ENCODE data around the gene CABP7. TPM values are rescaled to one million over a fixed set of nuclear protein-coding genes. Genes with fewer than 3 reads are reported as not detected.

CABP7 gene
- under 1 TPM in 1 of 4 donors, not detected in 3; 0.20 TPM for total RNA-seq

DNA sequence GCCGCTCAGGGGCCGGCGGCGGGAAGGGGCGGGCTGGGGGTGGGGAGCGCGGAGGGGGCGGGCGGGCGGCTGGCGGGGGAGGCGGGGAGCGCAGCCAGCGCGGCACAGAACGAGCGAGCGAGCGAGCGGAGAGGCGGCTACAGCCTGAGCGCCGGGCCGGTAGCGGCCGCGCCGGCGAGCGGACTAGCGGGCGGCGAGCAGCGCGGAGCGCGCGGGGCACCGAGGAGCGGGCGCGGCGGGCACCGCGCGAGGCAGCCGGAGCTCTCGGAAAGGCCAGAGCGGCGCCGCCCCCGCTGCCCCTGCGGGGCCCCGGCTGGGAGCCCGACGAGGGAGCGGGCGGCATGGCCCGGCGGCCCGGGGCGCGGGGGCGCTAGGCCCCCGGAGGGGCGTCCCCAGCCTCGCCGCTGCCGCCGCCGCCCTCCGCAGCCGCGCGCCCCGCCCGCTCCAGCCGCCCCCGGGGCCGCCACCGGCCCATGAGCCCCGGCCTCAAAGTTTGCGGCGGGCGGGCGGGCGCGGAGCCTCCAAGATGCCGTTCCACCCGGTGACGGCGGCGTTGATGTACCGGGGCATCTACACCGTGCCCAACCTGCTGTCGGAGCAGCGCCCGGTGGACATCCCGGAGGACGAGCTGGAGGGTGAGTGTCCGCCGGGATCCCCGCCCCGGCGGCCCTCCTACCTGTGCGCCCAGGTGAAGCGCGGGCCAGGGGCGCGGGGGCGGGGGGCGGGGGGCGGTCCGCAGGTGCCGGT, at the start of gene CABP7:
CABP7 (plus strand) TSS at position 105 of the 747 bp plus-strand sequence; CDS start at position 527, 422 bp downstream.
- Histone ChIP-seq H3K27ac (no peak within 1 kb of the TSS), H3K27me3 (peaks cover 0 to 47% of the 10 kb centered on the region in 2 donors), H3K36me3 (no peaks in the 10 kb centered on the region), H3K9me3 (no peaks in the 10 kb centered on the region), H3K4me1 (peaks cover 0 to 18% (median 5%) of the 10 kb centered on the region in 4 donors), H3K4me3 (peak within 1 kb of the TSS in 1 of 4 donors; percentile 37)
- DNase-seq (ENCODE audit: low spot score in 2 of 2): no peak
- 1 to 4% methylated on average over 19 to 34 of the region's 115 CpGs for WGBS, 2 donors
- TF ChIP-seq CTCF (IDR thresholded peaks at IDR 0.05) (no peak), POLR2A (IDR thresholded peaks at IDR 0.05) (no peak), EP300 (IDR thresholded peaks at IDR 0.05) (no peak)

- Histone ChIP-seq H3K4me3 (no peak overlapping the region), H3K27me3 (no peaks in the 10 kb centered on the region), H3K4me1 (no peaks in the 10 kb centered on the region), H3K9me3 (no peaks in the 10 kb centered on the region), H3K27ac (no peak overlapping the region), H3K36me3 (peaks cover 0 to 97% (median 11%) of the 10 kb centered on the region in 3 donors)
- no peak for DNase-seq (ENCODE audit: low spot score in 2 of 2)
- WGBS, 2 donors: 73 to 81% methylated on average over 3 of the region's 3 CpGs
- TF ChIP-seq POLR2A (IDR thresholded peaks at IDR 0.05): no peak
- no peak for TF ChIP-seq CTCF (IDR thresholded peaks at IDR 0.05)
- TF ChIP-seq EP300 (IDR thresholded peaks at IDR 0.05): no peak
These were observed 49.2 kb upstream of the CABP7 start for GRCh38 chr22:29670626-29671025.

GRCh38 chr22:29673361-29674066, 46.3 kb upstream of the CABP7 start:
- no peak for DNase-seq (ENCODE audit: low spot score in 2 of 2)
- no peak for TF ChIP-seq CTCF (IDR thresholded peaks at IDR 0.05)
- TF ChIP-seq EP300 (IDR thresholded peaks at IDR 0.05): no peak
- no peak for TF ChIP-seq POLR2A (IDR thresholded peaks at IDR 0.05)
- H3K4me3 ChIP-seq: no peak overlapping the region
- no peaks in the 10 kb centered on the region for H3K4me1 ChIP-seq
- H3K27me3 ChIP-seq: no peaks in the 10 kb centered on the region
- H3K9me3 ChIP-seq: no peaks in the 10 kb centered on the region
- peaks cover 0 to 98% (median 8%) of the 10 kb centered on the region in 3 donors for H3K36me3 ChIP-seq
- WGBS, 2 donors: 89% methylated on average over 14 of the region's 14 CpGs
- H3K27ac ChIP-seq: no peak overlapping the region

- H3K27ac ChIP-seq: no peak overlapping the region
- no peaks in the 10 kb centered on the region for H3K4me1 ChIP-seq
- TF ChIP-seq CTCF (IDR thresholded peaks at IDR 0.05): no peak
- no peak for TF ChIP-seq POLR2A (IDR thresholded peaks at IDR 0.05)
- TF ChIP-seq EP300 (IDR thresholded peaks at IDR 0.05): no peak
- H3K27me3 ChIP-seq: no peaks in the 10 kb centered on the region
- H3K36me3 ChIP-seq: peaks cover 0 to 98% (median 8%) of the 10 kb centered on the region in 3 donors
- H3K9me3 ChIP-seq: no peaks in the 10 kb centered on the region
- DNase-seq (ENCODE audit: low spot score in 2 of 2): no peak
- WGBS, 2 donors: 92 to 93% methylated on average over 8 of the region's 8 CpGs
- H3K4me3 ChIP-seq: no peak overlapping the region
These were observed 45.7 kb upstream of the CABP7 start for GRCh38 chr22:29674121-29674520.

GRCh38 chr22:29679316-29679715, 40.5 kb upstream of the CABP7 start:
- 76 to 81% methylated on average over 1 of the region's 1 CpG for WGBS, 2 donors
- DNase-seq (ENCODE audit: low spot score in 2 of 2): no peak
- Histone ChIP-seq H3K4me1 (no peaks in the 10 kb centered on the region), H3K9me3 (no peaks in the 10 kb centered on the region), H3K27me3 (no peaks in the 10 kb centered on the region), H3K4me3 (no peak overlapping the region), H3K36me3 (peaks cover 0 to 100% (median 17%) of the 10 kb centered on the region in 3 donors), H3K27ac (no peak overlapping the region)
- TF ChIP-seq POLR2A (IDR thresholded peaks at IDR 0.05) (no peak), EP300 (IDR thresholded peaks at IDR 0.05) (no peak), CTCF (IDR thresholded peaks at IDR 0.05) (no peak)

All from tibial nerve (tissue), 4 donors.